Heart right ventricle (tissue), 16 donors: Measurements from ENCODE around the gene CISD3. TPM values are rescaled to one million over a fixed set of nuclear protein-coding genes. Genes with fewer than 3 reads are reported as not detected.
A peak's percentile ranks its signal among the peaks of the same experiment; 100 is the strongest.

Experiments used
- ATAC-seq, 8 donors: fragments of 200-7000 bp; cut with Tn5 transposase; one replicate each; pipeline ENCODE4 v1.9.1; 2020; ENCODE audit warnings: mild to moderate bottlenecking in 8 of 8, moderate library complexity in 8 of 8, moderate number of reproducible peaks in 1 of 8
- DNase-seq, 2 donors: peaks; one replicate each; pipeline ENCODE4 v3.0.0-alpha.2; 2020
- H3K27ac ChIP-seq, 10 donors: fragments of 200-600 bp; sonication (generic) in 2 of 10; one replicate each; pipeline versions ENCODE4 v1.5.0 to v1.8.0; 2020 to 2022; ENCODE audit warnings: mild to moderate bottlenecking in 3 of 10
- H3K27me3 ChIP-seq, 7 donors: fragments of 200-600 bp; one replicate each; pipeline ENCODE4 v1.8.0; 2021 to 2022; ENCODE audit warnings: mild to moderate bottlenecking in 2 of 7
- H3K36me3 ChIP-seq, 9 donors: fragments of 200-600 bp; sonication (generic) in 1 of 9; one replicate each; pipeline versions ENCODE4 v1.5.0 to v1.8.0; 2020 to 2022; ENCODE audit warnings: mild to moderate bottlenecking in 2 of 9
- H3K4me1 ChIP-seq, 9 donors: fragments of 200-600 bp; sonication (generic) in 1 of 9; one replicate each; pipeline versions ENCODE4 v1.5.0 to v1.8.0; 2020 to 2022; ENCODE audit warnings: mild to moderate bottlenecking in 4 of 9
- H3K4me3 ChIP-seq, 10 donors: fragments of 200-600 bp; sonication (generic) in 2 of 10; one replicate each; pipeline versions ENCODE4 v1.5.0 to v1.8.0; 2020 to 2022; ENCODE audit warnings: mild to moderate bottlenecking in 7 of 10, moderate library complexity in 2 of 10
- H3K9me3 ChIP-seq, 11 donors: fragments of 200-600 bp in 10 of 11; sonication (generic) in 2 of 11; one replicate each; pipeline versions ENCODE4 v1.5.0 to v1.8.0; 2013 to 2022; ENCODE audit warnings: mild to moderate bottlenecking in 2 of 11, control low read depth in 1 of 11, moderate library complexity in 1 of 11
- WGBS, 2 donors: extraction: QIAGEN DNeasy Blood & Tissue Kit; methylation state at CpG; one replicate each; pipeline ENCODE4 v1.1.7; 2013; ENCODE audit warnings: inconsistent platforms in 1 of 2; 5-methylcytosine and 5-hydroxymethylcytosine counted together
- intact Hi-C, 10 donors: fragments of 100-400 bp; cut with DNase I; formaldehyde crosslinking; loops; one replicate each; pipeline versions ENCODE4 v1.11.1 to v1.14.2; 2022
- polyA plus RNA-seq, 2 donors: library from polyadenylated mRNA; stranded (reverse); fragments of 200-250 nt; gene quantifications; one replicate each; pipeline ENCODE4 v1.2.3, GENCODE V29; 2013
- total RNA-seq, 10 donors: library from RNA; stranded (reverse); fragmentation: NEBNext Ultra II Directional in 3 of 10; extraction: Animal tissue kit (Norgen Biotek cat#: 25700) in 3 of 10; gene quantifications; one replicate each; pipeline versions ENCODE4 v1.2.1 to v1.2.4, GENCODE V29; 2021 to 2023
- TF ChIP-seq, protein P1 (sequence below), 9 donors: fragments of 200-600 bp; sonication (generic) in 2 of 9; IDR thresholded peaks; one replicate each; pipeline versions ENCODE4 v1.5.0 to v1.8.0; 2021 to 2022; ENCODE audit warnings: antibody characterized with exemption in 9 of 9, mild to moderate bottlenecking in 5 of 9, moderate library complexity in 1 of 9
- donor health status: Arrhythmogenic right ventricular cardiomyopathy.
- donor health status: ischemic (EF 13 %, LVEDD 7.1; RV severe dilation, severe dysfunction).
- donor health status: healthy with polysubstance abuse.
- donor health status: DM: no; HTN: yes; CAD: no.
- donor health status: DM: no; HTN: no; CAD: no.
- donor health status: ischemic (EF 25% LVEDD 6.9; RV normal size, moderate dysfunction).
- donor health status: ischemic (EF 25% LVEDD 5.7; RV mildly dilated, moderate dysfunction).
- donor health status: healthy.
- donor health status: DM: yes; HTN: yes; CAD: no.
- donor health status: Ischemic cardiomyopathy.
- donor health status: ischemic (EF 35%, LVEDD 5.7; RV mildly dilated, moderate dysfunction).
- donor health status: nonischemic (EF 11% LVEDD 7.7; RV severe dilation, severe dysfunction).
- donor health status: DM: yes; HTN: yes; CAD: no.
- donor health status: PGD.
- donor health status: ischemic (EF 29% LVEDD 5.4; RV normal size, mild dysfunction).
- donor health status: nonischemic (EF 23%, LVEDD 6.1; RV moderate dilation, normal function).

Gene CISD3
- total and polyA plus RNA-seq, 12 donors: 50.5 to 84.1 (median 69.4) TPM

DNA sequence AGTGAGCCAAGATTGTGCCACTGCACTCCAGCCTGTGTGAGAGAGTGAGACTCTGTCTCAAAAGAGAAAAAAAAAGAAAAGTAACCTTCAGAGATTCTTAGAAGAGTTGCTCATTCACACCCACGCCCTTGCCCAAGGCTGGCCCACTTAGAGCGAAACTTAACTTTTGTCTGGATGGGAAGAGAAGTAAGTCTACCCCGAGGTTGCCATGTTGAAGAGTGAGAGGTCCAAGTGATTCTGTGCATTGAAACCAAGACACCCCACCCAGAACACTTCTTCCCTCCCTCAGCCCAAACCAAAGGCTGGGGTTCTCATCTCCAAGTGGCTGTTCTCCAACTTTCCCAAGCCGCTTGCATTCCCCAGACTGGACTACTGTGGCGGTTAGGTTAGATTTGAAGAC is 2.4 kb upstream of the CISD3 start:
- ATAC-seq: no peak
- Histone ChIP-seq H3K4me3 (peak overlapping the region in 1 of 10 donors; percentile 18), H3K36me3 (peaks cover 0 to 51% (median 6%) of the 10 kb centered on the region in 9 donors), H3K9me3 (no peaks in the 10 kb centered on the region), H3K27ac (peak overlapping the region in 2 of 10 donors; percentile 91 to 93), H3K4me1 (peaks cover 7 to 53% (median 40%) of the 10 kb centered on the region in 9 donors), H3K27me3 (no peaks in the 10 kb centered on the region)
- 89 to 91% methylated on average over 5 of the region's 5 CpGs for WGBS, 2 donors
- intact Hi-C loops: loop anchor here in 1 of 10 donors (2.0 kb wide), 1 partner anchor 21 kb away; no protein-coding TSS in a partner anchor
- no peak for DNase-seq
- TF ChIP-seq, protein P1, sequence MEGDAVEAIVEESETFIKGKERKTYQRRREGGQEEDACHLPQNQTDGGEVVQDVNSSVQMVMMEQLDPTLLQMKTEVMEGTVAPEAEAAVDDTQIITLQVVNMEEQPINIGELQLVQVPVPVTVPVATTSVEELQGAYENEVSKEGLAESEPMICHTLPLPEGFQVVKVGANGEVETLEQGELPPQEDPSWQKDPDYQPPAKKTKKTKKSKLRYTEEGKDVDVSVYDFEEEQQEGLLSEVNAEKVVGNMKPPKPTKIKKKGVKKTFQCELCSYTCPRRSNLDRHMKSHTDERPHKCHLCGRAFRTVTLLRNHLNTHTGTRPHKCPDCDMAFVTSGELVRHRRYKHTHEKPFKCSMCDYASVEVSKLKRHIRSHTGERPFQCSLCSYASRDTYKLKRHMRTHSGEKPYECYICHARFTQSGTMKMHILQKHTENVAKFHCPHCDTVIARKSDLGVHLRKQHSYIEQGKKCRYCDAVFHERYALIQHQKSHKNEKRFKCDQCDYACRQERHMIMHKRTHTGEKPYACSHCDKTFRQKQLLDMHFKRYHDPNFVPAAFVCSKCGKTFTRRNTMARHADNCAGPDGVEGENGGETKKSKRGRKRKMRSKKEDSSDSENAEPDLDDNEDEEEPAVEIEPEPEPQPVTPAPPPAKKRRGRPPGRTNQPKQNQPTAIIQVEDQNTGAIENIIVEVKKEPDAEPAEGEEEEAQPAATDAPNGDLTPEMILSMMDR (IDR thresholded peaks at IDR 0.05): no peak

DNA sequence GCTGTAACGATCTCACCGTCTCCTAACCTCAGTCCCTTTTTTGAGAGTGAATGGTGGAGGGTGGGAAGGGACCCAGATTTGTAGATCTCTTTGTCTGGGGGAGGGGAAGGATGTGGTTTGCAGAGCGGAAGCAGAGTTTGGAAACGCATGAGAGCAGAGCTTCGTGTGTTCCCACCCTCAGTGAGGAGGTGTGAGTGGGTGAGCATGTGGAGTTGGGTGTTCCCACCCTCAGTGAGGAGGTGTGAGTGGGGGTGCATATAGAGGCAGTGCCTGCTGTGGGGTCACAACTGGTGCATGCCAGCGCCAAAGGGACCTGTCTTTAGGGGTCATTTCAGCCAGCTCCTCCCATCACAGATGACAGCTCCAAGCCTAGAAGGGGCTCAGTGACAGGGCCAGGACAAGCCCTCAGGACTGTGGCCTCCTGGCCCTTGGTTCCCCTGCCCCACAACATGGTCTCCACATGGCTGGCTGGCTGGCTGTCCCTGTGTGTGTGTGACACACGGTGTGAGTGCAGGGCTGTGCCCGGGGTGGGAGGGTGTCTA is 1.8 kb upstream of the CISD3 start:
- peak overlapping the region in 5 of 10 donors; percentile 91 to 94 (median 93) for H3K27ac ChIP-seq
- H3K27me3 ChIP-seq: no peaks in the 10 kb centered on the region
- TF ChIP-seq, protein P1 (IDR thresholded peaks at IDR 0.05): no peak
- ATAC-seq (no peak), DNase-seq (no peak)
- H3K4me3 ChIP-seq: peak overlapping the region in 1 of 10 donors; percentile 18
- 68 to 72% methylated on average over 8 of the region's 8 CpGs for WGBS, 2 donors
- peaks cover 7 to 57% (median 40%) of the 10 kb centered on the region in 9 donors for H3K4me1 ChIP-seq
- H3K36me3 ChIP-seq: peaks cover 0 to 51% (median 0%) of the 10 kb centered on the region in 9 donors
- H3K9me3 ChIP-seq: no peaks in the 10 kb centered on the region
- intact Hi-C loops: loop anchor here in 1 of 10 donors (2.0 kb wide), 1 partner anchor 22 kb away; no protein-coding TSS in a partner anchor

DNA sequence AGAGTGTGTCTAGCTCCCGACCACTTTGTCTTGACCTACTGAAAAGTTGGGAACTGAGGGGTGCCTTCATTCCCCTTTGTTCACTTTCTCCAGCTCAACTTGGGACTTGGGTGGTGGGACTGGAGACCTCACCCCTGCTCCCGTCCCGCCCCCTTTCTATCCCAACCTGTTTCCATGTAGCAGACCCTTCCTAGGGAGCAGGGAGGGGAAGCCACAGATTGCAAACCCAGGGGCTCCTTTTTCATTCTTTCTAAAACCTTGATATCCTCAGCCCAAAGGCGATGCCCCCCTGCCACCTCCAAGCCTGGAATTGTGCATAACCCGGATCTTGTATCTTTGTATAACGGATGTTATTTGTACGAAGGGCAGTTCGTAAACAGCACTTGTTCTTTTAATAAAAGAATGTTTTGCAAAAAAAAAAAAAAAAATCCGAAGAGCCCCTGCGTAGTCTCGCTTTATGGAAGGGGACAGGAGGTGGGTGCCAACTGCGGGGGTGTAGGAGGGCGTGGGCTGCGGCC is 714 bp upstream of the CISD3 start:
- DNase-seq (no peak), ATAC-seq (no peak)
- 25 to 28% methylated on average over 14 of the region's 14 CpGs for WGBS, 2 donors
- H3K27ac ChIP-seq: peak overlapping the region; percentile 20 to 94 (median 93)
- no peaks in the 10 kb centered on the region for H3K9me3 ChIP-seq
- peaks cover 9 to 65% (median 45%) of the 10 kb centered on the region in 9 donors for H3K4me1 ChIP-seq
- intact Hi-C loops: loop anchor here in 1 of 10 donors (2.0 kb wide), 1 partner anchor 23 kb away; no protein-coding TSS in a partner anchor
- peaks cover 0 to 50% (median 0%) of the 10 kb centered on the region in 9 donors for H3K36me3 ChIP-seq
- TF ChIP-seq, protein P1 (IDR thresholded peaks at IDR 0.05): no peak
- peak overlapping the region; percentile 46 to 86 (median 68) for H3K4me3 ChIP-seq
- H3K27me3 ChIP-seq: no peaks in the 10 kb centered on the region

DNA sequence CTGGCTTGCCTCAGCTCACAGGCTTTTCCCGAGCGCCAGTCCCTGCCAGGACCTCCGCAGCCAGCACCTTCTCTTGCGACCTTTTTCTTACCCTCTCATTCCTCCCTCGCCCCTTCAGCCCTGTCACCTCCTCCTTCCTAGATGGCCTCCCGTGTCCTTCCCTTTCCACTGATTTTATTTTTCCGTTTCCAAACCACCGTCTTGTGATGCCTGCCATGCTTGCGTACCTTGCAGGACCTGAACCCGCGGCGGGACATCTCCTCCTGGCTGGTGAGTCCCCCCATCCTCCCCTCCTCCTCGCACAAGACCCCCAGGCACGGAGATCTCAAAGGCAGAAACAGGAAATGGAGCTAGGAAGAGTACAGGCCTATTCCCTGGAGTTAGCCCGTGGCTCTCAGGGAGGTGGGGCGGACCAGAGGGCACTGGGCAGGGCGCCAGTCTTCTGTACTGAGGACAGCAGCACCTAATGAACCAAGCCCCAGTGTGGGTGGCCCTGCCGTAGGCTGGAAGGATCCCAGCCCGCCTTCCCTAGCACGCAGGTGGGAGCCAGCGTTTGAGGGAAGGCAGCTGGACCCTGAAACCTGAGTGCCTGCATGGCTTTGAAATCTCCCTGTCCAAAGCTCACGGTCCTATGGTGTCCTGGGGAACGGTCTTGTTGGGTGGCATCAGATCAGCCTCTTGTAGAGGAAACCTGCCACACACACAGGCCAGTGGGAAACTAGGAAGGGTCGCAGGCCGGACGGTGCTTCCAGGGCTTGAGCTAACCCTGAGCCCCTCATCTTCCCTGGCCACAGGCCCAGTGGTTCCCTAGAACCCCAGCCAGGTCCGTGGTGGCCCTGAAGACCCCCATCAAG is 612 bp downstream of the CISD3 start:
- TF ChIP-seq, protein P1 (IDR thresholded peaks at IDR 0.05): no peak
- peak in 7 of 8 donors; percentile 22 to 67 (median 59) for ATAC-seq
- peak; percentile 77 to 83 for DNase-seq
- Histone ChIP-seq H3K4me3 (peak overlapping the region; percentile 51 to 88 (median 73)), H3K36me3 (peaks cover 0 to 49% (median 3%) of the 10 kb centered on the region in 9 donors), H3K9me3 (no peaks in the 10 kb centered on the region), H3K27me3 (no peaks in the 10 kb centered on the region), H3K4me1 (peaks cover 17 to 68% (median 50%) of the 10 kb centered on the region in 9 donors), H3K27ac (peak overlapping the region; percentile 65 to 97 (median 93))
- WGBS, 2 donors: 15% methylated on average over 27 of the region's 27 CpGs
- intact Hi-C loops: loop anchor here in 8 of 10 donors (1.0 to 10.0 kb wide), 9 partner anchors 16 to 176 kb away; partner anchors contain the start of genes PSMB3 (in 2 of the 8), MLLT6 (in 1 of the 8) and PCGF2 (in 1 of the 8)
